ENCODE data around the gene SPATA31C1.

GRCh38 chr9:87970602-87971001 is 52.8 kb downstream of the SPATA31C1 start:
- TF ChIP-seq CTCF (IDR thresholded peaks at IDR 0.05) (no peak), POLR2A (IDR thresholded peaks at IDR 0.05) (no peak)
